LNCaP clone FGC (cell line): ENCODE results near the gene PRPF31.
A peak's percentile ranks its signal among the peaks of the same experiment; 100 is the strongest.
"Not testable (repeated sequence)": the region's sequence is repeated elsewhere in the genome, so short reads cannot be mapped to it uniquely, and the experiment has no call there.

Experiments
- DNase-seq: peaks from one replicate; pipeline ENCODE4 v3.0.0-alpha.2; 2011; ENCODE audit warnings: low read depth
- H3K4me3 ChIP-seq: 2 replicates; pipeline ENCODE4 v1.5.1; 2011; ENCODE audit warnings: mild to moderate bottlenecking, low read depth, low read length, control low read depth
- TF ChIP-seq, protein P1 (sequence below): IDR thresholded peaks from 2 replicates; pipeline ENCODE4 v1.5.1; 2012; ENCODE audit warnings: mild to moderate bottlenecking; ENCODE audit not compliant: control insufficient read depth, insufficient read depth; ENCODE audit errors: extremely low read depth

PRPF31 gene

DNA sequence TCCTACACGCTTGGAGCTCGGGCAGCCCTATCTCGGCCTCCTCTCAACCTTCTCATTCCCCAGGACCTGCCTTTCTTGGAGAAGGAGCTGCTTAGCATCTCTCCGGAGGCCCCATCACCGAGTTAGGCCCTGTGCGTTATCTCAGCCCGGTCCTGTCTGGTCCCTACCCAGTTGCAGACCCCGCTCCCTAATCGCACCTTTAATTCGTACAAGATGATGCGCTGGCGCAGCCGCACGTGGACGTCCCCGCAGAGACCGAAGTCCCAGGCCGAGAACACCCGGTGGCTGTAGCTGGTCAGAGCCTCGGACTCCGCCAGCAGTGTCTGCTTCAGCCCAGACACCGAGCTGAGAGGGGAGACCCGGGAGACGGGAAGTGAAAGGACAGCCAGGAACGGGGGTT lies 49.7 kb downstream of the PRPF31 start:
- no peak for DNase-seq
- no peak overlapping the region for H3K4me3 ChIP-seq
- TF ChIP-seq, protein P1, sequence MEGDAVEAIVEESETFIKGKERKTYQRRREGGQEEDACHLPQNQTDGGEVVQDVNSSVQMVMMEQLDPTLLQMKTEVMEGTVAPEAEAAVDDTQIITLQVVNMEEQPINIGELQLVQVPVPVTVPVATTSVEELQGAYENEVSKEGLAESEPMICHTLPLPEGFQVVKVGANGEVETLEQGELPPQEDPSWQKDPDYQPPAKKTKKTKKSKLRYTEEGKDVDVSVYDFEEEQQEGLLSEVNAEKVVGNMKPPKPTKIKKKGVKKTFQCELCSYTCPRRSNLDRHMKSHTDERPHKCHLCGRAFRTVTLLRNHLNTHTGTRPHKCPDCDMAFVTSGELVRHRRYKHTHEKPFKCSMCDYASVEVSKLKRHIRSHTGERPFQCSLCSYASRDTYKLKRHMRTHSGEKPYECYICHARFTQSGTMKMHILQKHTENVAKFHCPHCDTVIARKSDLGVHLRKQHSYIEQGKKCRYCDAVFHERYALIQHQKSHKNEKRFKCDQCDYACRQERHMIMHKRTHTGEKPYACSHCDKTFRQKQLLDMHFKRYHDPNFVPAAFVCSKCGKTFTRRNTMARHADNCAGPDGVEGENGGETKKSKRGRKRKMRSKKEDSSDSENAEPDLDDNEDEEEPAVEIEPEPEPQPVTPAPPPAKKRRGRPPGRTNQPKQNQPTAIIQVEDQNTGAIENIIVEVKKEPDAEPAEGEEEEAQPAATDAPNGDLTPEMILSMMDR, result no peak

DNA sequence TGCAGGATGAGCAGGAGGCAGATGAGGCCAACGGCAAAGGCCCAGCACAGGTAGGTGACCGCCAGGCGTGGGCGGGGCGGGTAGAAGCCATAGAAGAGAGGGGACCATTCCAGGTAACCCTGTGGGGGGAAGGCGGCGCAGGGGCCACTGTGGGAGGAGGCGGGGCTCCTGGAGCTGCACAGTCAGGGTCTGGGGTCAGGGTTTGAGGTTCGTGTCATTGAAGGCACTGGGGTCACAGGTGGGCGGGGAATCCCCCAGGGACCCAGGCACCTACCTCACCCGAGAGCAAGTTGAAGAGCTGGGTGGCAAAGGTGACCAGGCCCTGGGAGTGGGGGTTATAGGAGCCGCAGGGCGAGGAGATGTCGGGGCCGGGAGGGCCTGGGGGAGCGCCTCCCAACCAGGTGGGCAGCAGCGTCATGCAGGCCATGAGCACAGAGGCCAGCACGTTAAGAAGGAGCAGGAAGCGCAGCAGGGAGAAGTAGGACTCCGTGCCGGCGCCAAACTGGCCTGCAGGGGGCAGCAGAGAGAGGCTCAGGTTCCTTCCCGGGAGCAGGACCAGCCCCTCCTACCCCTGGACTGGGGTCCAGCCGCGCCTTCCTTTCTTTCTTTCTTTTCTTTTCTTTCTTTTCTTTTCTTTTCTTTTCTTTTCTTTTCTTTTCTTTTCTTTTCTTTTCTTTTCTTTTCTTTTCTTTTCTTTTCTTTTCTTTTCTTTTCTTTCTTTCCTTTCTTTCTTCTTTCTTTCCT lies 52.8 kb downstream of the PRPF31 start:
- TF ChIP-seq, protein P1, result peak; percentile 93
- no peak for DNase-seq
- H3K4me3 ChIP-seq, result no peak overlapping the region

DNA sequence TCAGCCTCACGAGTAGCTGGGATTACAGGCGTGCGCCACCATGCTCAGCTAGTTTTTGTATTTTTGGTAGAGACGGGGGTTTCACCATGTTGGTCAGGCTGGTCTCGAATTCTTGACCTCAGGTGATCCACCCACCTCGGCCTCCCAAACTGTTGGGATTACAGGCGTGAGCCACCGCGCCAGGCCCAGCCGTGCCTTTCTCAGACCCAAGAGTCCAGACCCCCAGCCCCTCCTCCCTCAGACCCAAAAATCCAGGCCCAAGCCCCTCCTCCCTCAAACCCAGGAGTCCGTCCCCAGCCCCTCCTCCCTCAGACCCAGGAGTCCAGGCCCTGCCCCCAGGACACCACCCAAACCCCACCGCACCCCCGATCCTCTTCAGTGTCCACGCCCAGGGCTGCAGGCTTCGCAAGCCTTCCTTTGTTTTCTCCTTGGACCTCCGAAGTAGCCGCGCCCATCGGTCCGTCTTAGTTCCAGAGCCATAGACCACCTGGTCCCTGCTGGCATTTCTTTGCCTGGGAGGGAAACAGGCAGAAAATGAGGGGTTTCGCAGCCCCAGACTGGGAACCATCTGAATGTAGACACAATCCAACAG lies 53.7 kb downstream of the PRPF31 start:
- TF ChIP-seq, protein P1, result no peak
- DNase-seq, result no peak

DNA sequence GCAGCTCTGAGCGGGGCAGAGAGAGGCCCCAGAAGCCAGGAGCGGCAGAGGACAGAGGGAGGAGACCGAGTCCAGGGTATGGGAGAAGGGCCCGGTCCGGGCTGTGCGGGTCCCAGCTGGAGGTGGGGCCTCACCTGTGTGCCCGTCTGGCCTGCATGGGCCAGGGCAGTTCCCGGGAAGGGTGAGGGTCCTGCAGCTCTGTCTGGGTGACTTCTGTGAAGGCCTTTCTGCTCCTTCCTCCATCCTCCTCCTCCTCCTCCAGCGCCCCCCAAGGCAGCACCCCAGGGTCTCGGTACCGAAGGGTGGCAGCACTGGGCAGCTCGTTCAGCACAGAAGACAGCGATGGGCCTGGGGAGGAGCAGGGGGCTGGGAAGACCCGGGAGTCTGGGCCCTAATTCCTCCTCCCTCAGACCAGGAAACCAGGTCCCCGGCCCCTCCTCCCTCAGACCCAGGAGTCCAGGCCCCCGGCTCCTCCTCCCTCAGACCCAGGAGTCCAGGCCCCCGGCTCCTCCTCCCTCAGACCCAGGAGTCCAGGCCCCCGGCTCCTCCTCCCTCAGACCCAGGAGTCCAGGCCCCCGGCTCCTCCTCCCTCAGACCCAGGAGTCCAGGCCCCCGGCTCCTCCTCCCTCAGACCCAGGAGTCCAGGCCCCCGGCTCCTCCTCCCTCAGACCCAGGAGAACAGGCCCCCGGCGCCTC lies 56.3 kb downstream of the PRPF31 start:
- H3K4me3 ChIP-seq, result peak overlapping the region; percentile 93
- DNase-seq, result not testable (repeated sequence)

More for the DNA sequence above, 53.7 kb downstream of the PRPF31 start:
- no peak overlapping the region for H3K4me3 ChIP-seq

DNA sequence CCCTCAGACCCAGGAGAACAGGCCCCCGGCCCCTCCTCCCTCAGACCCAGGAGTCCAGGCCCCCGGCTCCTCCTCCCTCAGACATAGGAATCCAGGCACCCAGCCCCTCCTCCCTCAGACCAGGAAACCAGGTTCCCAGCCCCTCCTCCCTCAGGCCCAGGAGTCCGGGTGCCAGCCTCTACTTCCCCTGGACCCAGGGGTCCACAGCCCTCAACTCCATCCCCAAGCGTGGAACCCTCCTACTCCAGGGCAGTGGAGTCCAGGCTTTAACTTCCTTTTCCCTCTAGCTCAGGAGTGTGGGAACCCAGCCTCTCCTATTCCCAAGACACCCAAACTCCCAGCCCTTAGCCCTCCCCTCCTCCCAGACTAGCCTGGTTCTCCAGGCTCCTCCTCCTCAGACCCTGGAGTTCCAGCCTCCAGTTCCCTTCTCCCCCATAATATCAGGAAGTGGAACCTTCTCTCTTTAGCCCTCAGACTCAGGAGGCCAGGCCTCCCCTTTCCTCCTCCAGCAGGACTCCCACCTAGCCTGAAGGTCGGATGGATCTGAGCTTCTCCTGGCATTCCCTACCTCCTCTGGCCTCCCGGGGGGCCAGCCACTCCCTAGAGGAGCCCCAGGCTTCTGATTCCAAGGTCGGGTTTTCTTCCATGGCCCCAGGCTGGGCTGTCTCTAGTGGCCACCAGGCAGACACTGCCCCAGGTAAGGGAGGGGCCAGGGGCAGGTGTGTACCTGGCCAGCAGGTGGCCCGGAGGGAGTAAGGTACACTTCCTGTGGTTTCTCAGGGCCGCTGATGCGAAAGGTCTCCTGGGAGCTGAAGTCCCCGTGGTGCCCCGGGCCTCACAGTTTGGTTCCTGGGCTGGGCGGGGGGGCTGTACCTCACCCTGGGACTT lies 57.2 kb downstream of the PRPF31 start, which contains the start of gene TMC4:
Gene TMC4 (minus strand): TSS at position 690 of the 888 bp plus-strand sequence. CDS start 43 bp downstream, at position 647.
- peak within 1 kb of the TSS; percentile 93 for H3K4me3 ChIP-seq
- TF ChIP-seq, protein P1, result peak; percentile 35
- peak; percentile 70 for DNase-seq

DNA sequence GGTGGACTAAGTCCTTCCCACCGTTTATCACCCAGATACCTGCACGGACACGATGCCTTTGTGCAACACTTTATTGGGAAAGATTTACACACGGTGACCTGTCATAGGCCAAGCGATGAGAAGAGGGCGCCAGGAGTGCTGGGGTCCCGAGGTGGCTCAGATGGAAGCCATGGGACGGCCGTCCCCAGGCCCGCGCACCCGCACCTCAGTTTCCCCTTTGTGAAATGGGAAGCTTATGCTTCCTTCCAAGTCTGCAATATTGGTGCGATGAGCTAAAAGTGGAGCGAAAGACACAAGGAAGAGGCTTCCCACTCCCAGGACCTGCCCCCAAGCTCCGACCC lies 57.8 kb downstream of the PRPF31 start:
- no peak for DNase-seq
- TF ChIP-seq, protein P1, result no peak
- H3K4me3 ChIP-seq, result peak overlapping the region; percentile 93
